ENCODE data around the gene RPS6KA2. TPM values are rescaled to one million over a fixed set of nuclear protein-coding genes. Genes with fewer than 3 reads are reported as not detected.

RPS6KA2 gene
- total and polyA plus RNA-seq, 2 donors (not counting 3 experiments of a cell fraction or from before 2014, with no cell fraction given): 54.5 to 75.8 TPM

DNA sequence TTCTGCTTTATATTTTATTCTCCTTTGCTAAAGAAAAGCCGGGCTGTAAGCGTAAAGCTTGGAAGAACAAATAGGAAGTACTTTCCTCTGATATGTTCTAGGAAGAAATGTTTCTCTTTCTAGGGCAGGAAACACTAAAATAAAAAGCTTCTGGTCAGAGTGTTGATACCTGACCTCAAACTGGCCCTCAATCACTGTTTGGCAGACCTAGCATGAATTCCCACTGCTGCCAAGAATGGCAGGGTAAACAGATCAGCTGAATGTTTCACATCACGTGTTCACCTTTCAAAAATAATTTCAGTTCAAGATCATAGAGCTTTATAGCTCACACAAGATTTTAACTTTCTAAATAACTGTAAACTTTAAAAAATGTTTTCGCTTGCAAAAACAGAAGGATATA lies 247.3 kb downstream of the RPS6KA2 start:
- intact Hi-C loops (cut with micrococcal nuclease): no loop called here
- TF ChIP-seq, protein P1, sequence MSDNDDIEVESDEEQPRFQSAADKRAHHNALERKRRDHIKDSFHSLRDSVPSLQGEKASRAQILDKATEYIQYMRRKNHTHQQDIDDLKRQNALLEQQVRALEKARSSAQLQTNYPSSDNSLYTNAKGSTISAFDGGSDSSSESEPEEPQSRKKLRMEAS (IDR thresholded peaks at IDR 0.05; ENCODE audit: insufficient read depth, insufficient read length): no peak
- no peak for TF ChIP-seq JUN (IDR thresholded peaks at IDR 0.05; ENCODE audit: borderline replicate concordance, insufficient read depth, insufficient read length, low read depth)
- no peak for TF ChIP-seq GATA2 (IDR thresholded peaks at IDR 0.05; ENCODE audit: insufficient read depth, insufficient read length, low read depth, low read length)
- no peak for TF ChIP-seq EZH2 (IDR thresholded peaks at IDR 0.05; ENCODE audit: borderline replicate concordance, low read depth, low read length, severe bottlenecking)
- TF ChIP-seq MYC (IDR thresholded peaks at IDR 0.05; ENCODE audit: low read depth, low read length): no peak
- no peak for TF ChIP-seq POLR2AphosphoS5 (IDR thresholded peaks at IDR 0.05; ENCODE audit: insufficient read depth, low read depth, low read length)
- no peak for TF ChIP-seq POLR2A (IDR thresholded peaks at IDR 0.05; ENCODE audit: low read depth, low read length)
- TF ChIP-seq, protein P2, sequence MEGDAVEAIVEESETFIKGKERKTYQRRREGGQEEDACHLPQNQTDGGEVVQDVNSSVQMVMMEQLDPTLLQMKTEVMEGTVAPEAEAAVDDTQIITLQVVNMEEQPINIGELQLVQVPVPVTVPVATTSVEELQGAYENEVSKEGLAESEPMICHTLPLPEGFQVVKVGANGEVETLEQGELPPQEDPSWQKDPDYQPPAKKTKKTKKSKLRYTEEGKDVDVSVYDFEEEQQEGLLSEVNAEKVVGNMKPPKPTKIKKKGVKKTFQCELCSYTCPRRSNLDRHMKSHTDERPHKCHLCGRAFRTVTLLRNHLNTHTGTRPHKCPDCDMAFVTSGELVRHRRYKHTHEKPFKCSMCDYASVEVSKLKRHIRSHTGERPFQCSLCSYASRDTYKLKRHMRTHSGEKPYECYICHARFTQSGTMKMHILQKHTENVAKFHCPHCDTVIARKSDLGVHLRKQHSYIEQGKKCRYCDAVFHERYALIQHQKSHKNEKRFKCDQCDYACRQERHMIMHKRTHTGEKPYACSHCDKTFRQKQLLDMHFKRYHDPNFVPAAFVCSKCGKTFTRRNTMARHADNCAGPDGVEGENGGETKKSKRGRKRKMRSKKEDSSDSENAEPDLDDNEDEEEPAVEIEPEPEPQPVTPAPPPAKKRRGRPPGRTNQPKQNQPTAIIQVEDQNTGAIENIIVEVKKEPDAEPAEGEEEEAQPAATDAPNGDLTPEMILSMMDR (IDR thresholded peaks at IDR 0.05; ENCODE audit: extremely low read depth in 1 of 2, insufficient read depth in 1 of 2, low read depth in 1 of 2, low read length in 2 of 2): no peak
- TF ChIP-seq FOS (IDR thresholded peaks at IDR 0.05; ENCODE audit: borderline replicate concordance, insufficient read depth, low read length): no peak
- H3K79me2 ChIP-seq (ENCODE audit: control insufficient read depth, insufficient read depth, low read length): no peaks in the 10 kb centered on the region
- H3K9me3 ChIP-seq (replicated peaks; ENCODE audit: control insufficient read depth, insufficient read depth, low read length): no peaks in the 10 kb centered on the region
- no peak overlapping the region for H3K4me3 ChIP-seq (replicated peaks in 1 of 3; ENCODE audit: insufficient read depth in 1 of 3, low read depth in 1 of 3, low read length in 3 of 3)
- no peaks in the 10 kb centered on the region for H3K36me3 ChIP-seq (ENCODE audit: control insufficient read depth in 2 of 2, extremely low read depth in 1 of 2, insufficient read depth in 2 of 2, low read length in 2 of 2)
- DNase-seq (ENCODE audit: low read depth, low spot score) (peak; percentile 92), FAIRE-seq (peak; percentile 77)
- H3K4me1 ChIP-seq (ENCODE audit: control insufficient read depth, extremely low read depth, insufficient read depth, low read length): peaks cover 4% of the 10 kb centered on the region
- BruUV-seq (replicated peaks): no TSS peak
- no peaks in the 10 kb centered on the region for H3K27me3 ChIP-seq (ENCODE audit: control insufficient read depth in 2 of 2, insufficient read depth in 2 of 2, low read length in 2 of 2)
- POLR2A ChIA-PET: interaction anchor here (1.6 kb wide), 1 partner anchor 247 kb away, joined by 5 read pairs; the partner anchor contains the start of gene RPS6KA2
- H3K9ac ChIP-seq (replicated peaks; ENCODE audit: extremely low read depth, insufficient read depth, low read length): no peak overlapping the region
- no peak overlapping the region for H3K4me2 ChIP-seq (ENCODE audit: insufficient read depth, low read length)
- no peak overlapping the region for H2AFZ ChIP-seq (ENCODE audit: low read depth, low read length)
- dilution Hi-C loops (cut with MboI; ENCODE audit: extremely low pct_ligation_motif_present, low sequenced_read_pairs): no loop called here
- CTCF ChIA-PET: interaction anchor here (1.2 to 3.3 kb wide), 5 partner anchors 14 to 104 kb away, joined by 3 to 25 read pairs (median 21); no protein-coding TSS in a partner anchor
- H3K9me1 ChIP-seq (replicated peaks; ENCODE audit: control insufficient read depth, extremely low read depth, insufficient read depth, low read length): no peaks in the 10 kb centered on the region
- no peak overlapping the region for H3K27ac ChIP-seq (ENCODE audit: insufficient read depth, low read depth, low read length)
- no peaks in the 10 kb centered on the region for H4K20me1 ChIP-seq (replicated peaks; ENCODE audit: control insufficient read depth, extremely low read depth, insufficient read depth, low read length)

Measured in endothelial cell of umbilical vein (primary cell).